ENCODE results near the gene DOCK2.
"Not testable (repeated sequence)": the region's sequence is repeated elsewhere in the genome, so short reads cannot be mapped to it uniquely, and the experiment has no call there.

DOCK2 gene

DNA sequence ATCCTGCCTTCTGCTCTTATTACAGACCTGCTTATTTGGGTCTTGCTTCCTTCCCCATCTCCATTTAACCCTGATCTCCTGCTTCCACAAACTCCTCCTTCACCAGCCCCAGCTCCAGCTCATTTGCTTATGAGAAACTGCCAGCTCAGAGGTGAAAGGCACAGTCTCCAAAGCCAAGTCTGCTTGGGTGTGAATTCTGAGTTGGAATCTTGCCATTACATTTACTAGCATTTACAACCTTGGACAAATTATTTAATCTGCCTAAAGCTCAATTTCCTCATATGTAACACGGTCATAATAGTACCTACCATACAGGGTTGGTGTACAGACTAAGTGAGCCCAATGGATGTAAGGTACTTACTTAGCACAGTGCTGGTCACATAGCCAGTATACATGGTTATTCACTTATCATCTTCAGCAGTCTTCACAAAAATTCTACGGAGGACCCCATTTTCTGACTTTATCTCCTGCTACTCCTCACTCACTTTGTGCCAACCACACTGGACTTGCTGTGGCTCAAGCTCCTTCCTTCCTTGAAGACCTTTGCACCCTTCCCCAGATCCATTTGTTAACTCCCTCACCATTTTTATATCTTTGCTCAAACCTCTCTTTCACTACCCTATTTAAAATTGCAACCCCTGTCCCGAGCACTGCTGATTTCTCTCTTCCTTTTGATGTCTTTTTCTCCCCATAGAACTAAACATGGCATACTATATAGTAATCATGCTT lies 86.2 kb downstream of the DOCK2 start:
- no peak for DNase-seq

DNA sequence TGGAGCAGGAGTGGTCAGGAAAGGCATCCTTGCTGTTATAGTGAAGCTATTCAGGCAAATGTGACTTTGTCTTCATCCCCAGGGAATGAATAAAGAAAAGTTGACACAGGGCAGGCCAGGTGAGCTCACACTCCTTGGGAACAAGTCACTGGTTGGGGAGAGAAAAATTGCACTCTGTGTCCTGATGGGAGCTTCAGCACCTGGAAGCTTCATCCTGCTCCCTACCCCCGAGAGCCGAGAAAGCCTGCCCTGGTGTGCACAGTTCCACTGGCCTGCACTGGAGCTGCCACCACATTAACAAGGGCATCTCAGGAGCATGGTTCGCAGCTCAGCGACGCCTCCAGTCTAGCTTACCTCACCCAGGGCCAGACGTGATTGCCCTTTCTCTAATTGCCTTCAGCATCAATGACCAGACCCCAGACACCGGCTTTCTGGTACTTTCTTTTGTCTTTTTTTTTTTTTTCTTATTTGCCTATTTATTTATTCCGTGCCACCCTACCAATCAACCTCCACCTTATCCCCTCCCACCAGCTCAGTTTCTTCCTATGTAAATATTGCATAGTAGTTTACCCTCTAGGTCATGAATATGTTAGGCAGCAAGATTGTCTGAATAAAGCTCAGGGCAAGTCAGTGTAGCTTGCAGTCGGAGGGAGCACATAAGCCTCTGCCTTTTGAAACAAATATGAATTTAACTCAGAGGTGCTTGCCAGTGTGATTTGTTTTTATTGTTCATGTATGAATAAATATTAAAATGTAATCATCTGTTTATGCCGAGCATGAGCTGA lies 87.4 kb downstream of the DOCK2 start:
- DNase-seq = no peak

DNA sequence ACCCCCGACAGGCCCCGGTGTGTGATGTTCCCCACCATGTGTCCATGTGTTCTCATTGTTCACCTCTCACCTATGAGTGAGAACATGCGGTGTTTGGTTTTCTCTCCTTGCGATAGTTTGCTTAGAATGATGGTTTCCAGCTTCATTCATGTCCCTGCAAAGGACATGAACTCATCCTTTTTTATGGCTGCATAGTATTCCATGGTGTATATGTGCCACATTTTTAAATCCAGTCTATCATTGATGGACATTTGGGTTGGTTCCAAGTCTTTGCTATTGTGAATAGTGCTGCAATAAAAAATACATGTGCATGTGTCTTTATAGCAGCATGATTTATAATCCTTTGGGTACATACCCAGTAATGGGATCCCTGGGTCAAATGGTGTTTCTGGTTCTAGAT lies 88.6 kb downstream of the DOCK2 start:
- not testable (repeated sequence) for DNase-seq

DNA sequence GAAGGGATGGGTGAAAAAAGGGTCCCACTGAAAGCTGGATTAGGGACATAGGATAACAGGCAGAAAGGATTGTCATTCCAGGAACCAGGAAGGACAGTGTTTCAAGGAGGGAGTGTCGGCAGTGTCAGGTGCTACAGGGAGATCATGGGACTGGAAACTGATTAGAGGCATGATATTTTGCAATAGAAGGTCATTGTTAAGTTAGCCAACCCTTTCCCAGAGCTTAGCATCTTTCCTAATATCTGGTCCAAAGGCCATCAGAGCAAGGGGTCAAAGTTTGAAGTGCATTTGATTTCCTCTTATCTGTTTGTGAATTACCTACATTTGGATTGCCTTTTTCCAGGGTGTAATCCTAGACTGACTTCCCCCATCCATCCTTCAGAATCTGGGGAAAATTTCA lies 91.3 kb downstream of the DOCK2 start:
- DNase-seq = no peak

DNA sequence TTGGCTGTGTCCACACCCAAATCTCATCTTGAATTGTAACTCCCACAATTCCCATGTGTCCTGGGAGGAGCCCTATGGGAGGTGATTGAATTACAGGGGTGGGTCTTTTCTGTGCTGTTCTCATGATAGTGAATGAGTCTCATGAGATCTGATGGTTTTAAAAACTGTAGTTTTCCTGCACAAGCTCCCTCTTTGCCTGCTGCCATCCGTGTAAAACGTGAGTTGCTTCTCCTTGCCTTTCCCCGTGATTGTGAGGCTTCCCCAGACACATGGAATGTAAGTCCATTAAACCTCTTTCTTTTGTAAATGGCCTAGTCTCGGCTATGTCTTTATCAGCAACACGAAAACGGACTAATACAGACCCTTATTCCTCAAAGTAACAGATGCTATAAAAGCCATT lies 94.1 kb downstream of the DOCK2 start:
- DNase-seq = no peak

DNA sequence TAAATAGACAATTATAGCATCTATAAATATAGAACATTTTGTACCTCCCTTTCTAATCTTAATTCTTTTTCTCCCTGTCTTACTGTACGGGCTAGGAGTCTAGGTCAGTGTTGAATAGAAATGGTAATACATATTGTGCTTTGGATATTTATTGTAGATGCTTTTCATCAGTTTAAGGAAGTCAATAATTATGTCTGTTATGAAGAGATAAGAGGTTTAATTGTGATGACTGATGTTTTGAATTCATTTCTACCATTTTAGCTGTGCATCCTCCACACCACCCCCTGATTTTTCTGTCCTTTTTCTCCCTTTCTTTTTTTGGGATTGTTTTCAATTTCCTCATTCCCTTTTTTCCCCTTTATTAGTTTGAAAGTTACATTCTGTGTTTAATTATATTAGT lies 95.8 kb downstream of the DOCK2 start:
- no peak for DNase-seq

DNA sequence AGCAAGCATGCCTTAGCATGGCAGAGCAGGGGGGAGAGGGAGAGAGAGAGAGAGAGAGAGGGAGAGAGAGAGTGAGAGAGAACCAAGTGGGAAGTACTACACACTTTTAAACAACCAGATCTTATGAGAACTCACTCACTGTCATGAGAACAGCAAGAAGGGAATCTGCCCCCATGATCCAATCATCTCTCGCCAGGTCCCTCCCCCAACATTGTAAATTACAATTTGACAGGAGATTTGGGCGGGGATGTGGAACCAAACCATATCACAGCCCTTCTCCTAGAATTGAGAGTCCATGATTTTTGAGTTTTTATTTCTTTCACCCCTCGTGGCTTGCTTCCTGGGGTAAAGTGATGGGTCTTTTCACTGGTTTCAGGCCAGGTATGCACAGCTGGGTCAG lies 98.8 kb downstream of the DOCK2 start:
- DNase-seq = no peak

DNA sequence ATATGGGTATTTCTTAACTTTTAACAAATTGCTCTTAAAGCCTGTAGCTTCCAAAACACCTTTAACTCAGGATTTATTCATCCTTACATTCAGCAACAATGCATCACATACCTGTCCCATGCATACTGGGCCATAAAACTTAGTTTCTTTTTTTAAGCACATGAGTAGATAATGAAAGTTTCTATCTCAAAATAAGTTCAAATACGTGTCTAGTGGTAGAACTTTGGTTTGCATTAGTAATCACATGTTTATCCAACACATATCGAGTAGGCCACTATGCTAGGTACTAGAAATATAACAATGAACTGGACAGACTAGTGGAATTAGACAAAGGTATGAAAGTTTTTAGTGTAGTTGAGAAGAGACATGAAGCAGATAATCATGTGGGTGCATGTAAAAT lies 99.6 kb downstream of the DOCK2 start:
- DNase-seq = no peak

DNA sequence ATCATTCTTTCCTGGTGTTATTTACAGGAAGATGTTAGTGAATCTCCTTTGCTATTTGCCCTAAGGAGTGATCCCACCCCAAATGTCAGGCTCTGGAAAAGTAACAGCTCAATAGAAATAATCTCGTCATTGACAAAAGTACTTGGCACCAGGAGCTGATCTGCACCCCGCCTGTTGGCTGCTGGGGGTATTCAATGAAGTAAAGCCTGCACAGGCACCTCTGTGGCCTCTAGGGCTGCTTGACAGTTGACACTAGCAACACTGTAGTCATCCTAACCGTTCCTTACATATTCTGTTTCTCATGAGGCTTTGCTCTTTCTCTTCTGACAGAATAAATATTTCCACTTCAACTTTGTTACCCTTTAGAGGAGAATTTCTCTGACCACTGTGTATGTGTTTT lies 103.4 kb downstream of the DOCK2 start:
- DNase-seq = no peak

DNA sequence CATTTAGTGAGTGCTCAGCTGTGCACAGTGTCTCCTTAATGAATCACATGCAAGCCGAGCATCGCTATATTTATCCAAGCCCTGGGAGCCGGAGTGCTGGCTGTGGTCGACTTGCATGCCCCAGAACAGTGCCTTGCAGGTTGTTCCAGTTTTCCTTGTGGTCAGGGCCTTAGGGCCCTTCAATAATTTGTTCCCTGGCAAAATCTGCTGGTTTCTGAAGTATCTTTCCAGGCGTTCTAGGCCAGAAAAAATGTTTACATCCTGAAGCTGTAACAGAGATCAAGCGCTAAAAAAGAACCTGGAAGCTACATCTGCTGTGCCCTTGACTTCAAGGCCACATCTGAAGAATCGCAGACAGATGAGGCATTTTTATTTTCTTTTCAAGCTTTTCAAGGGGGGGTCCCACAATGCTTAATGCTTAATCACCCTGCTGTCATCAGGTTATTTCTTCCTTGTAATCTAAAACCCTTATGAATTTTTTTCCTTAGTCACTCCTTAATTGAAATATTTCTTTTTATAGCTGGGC lies 105.8 kb downstream of the DOCK2 start:
- no peak for DNase-seq

DNA sequence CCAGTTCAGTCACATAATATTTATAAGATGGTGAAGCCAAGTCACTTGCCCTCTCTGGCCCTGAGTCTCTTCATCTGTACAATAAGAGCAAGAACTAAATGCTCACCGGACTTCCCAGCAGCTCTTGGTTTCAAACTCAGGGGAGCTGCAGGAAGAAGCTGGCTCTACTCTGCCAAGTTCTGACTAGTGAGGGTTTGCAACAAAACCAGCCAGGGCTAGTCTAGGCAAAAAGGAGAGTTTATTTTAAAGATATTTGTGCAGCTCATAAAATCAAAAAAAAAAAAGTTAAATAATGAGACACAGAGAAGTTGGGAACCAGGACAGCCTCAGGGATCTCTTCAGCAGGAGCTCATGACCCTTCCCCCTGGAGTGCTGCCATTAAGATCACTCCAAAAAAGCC lies 107.3 kb downstream of the DOCK2 start:
- no peak for DNase-seq

DNA sequence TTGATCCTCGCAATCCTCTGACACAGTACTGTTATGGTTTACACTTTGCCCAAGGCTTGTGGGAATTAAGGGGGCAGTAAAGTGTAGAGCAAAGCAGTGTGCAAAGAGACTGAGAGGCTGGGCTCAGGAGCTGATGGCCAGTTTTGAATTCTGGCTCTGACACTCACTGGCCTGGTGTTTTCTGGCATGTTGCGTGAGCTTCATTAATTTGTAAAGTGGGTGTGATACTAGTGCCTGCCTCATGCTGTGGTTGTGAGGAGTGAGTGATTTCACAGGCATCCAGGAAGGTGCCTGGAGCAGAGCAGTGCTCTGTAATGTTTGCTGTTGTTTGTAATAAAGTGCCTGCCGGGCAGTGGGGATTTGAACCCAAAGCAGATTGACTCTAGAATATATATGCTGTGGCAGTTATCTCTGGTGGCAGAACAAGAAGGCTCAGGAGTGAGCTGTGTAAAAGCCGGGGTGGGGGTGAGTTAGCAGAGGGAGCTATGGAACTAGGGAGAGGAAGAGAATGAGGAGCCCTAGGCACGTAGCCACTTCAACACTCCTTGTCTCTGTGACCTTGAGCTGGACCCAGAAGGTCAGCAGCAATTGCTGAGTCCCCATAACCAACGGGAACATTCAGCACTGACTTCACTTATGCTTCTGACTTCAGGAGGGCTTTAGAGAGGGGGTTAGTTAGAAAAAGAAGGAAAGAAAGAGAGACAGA lies 108.5 kb downstream of the DOCK2 start:
- no peak for DNase-seq

DNA sequence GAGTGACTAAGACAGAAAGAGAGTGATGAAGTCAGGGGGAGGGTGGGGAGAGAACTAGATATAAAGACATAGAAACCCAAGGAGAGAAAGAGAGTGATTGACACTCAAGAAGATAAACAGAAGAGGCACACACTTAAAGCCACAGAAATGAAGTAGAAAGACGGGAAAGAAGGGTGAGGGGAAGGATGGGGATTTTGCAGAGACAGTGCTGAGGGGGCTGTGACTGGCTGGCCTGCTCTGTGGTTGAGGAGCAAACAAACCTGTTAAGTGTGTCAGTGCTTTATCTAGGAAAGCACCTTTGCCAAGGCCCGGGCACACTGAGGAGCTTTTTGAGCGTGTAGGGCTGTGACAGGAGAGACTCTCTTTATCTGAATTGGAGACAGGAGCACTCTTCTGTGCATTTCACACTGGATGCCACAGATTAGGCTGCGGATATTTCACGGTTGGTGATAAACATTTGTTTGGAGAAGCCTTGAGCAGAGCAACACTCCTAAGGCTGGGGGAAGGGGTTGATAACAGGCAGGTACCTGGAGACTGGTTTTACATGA lies 109.1 kb downstream of the DOCK2 start:
- DNase-seq = no peak

DNA sequence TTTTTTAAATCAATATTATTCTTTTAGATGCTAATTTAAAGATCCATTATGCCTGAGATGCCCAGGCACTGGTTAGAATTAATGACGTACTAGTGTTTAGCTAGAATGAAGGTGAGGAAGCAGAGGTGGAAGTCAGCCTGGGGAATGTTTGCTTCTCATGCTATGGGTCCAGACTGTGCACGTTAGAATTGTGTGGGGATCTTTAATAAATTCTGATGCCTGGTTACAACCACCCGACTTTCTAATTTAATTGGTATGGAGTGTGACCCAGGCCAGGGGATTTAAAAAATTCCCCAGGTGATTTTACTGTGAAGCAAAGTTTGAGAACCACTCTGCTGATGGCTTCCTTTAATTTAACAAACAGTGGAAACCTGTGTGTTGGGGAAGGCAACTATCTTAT lies 111.1 kb downstream of the DOCK2 start:
- DNase-seq = no peak

DNA sequence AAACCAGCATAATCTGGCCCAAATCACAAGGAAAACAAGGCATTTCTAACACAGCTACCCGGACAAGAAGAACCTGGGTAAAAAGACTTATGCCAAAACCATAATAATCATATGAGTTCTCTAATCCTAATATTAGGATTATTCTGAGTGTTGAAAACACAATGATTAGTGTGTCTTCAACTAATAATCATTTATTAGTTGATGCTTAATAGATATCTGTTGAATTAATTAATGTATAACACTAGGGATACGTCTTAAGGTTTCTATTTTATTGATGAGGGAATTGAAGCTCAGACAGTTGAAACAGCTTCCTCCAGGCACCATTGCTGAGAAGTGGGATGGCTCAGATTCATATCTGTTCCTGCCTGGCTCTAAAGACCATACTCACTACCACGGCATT lies 112.2 kb downstream of the DOCK2 start:
- DNase-seq = no peak

DNA sequence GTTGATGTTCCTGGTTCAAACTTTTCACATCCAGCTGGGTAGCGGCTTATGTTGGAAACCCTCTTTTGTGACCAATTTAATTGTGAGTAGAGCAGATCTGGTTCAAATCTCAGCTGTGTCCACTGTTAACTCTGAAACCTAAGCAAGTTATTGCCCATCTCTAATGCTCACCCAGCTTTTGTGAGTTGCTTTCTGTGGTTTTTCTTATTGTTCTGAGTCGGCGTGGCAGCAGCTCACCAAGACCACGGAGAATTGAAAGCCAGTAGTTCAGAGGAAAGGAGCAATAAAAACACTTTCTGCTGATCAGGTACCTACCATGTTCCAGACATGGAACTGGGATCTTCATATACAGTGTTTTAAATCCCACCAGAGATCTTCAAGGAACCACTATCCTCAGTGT lies 114.4 kb downstream of the DOCK2 start:
- DNase-seq = no peak

DNA sequence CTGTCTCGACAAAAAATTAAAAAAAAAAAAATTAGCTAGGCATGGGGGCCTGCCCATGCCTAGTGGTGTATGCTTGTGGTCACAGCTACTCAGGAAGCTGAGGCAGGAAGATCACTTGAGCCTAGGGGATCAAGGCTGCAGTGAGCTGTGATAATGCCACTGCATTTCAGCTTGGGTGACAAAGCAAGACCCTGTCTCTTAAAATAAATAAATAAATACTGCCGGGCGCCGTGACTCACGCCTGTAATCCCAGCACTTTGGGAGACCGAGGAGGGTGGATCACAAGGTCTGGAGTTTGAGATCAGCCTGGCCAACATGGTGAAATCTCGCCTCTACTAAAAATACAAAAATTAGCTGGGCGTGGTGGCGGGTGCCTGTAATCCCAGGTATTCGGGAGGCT lies 115.5 kb downstream of the DOCK2 start:
- not testable (repeated sequence) for DNase-seq

DNA sequence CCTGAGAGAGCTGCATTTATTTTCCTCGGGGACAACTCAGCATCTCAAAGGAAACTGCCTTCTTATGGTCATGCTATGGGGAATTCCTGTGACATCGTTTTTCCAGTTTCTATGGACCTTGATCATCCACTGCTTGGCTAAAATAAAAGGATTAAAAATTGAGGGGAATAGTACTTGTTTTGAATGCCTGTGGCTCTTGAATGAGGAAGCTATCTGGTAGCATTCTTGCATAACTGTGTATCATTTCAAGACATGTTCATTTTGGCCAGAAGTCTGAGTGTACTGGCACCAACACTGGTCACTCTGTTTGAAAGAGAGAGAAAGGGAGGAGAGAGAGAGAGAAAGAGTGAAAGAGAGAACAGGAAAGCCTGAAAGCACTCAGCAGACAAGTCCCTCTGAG lies 116.7 kb downstream of the DOCK2 start:
- DNase-seq = no peak

DNA sequence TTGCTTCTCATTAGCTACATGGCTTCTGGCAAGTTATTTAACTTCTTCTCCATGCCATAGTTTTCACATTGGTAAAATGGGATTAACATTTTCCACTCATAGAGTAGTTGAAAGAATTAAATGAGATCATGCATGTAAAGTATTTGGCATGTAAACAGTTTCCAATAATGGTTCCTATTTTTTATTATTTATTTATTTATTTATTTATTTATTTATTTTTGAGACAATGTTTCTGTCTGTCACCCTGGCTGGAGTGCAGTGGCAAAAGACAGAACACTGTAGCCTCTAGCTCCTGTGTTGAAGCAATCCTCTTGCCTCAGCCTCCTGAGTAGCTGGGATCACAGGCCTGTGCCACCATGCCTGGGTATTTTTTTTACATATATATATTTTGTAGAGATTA lies 117.7 kb downstream of the DOCK2 start:
- DNase-seq = no peak

DNA sequence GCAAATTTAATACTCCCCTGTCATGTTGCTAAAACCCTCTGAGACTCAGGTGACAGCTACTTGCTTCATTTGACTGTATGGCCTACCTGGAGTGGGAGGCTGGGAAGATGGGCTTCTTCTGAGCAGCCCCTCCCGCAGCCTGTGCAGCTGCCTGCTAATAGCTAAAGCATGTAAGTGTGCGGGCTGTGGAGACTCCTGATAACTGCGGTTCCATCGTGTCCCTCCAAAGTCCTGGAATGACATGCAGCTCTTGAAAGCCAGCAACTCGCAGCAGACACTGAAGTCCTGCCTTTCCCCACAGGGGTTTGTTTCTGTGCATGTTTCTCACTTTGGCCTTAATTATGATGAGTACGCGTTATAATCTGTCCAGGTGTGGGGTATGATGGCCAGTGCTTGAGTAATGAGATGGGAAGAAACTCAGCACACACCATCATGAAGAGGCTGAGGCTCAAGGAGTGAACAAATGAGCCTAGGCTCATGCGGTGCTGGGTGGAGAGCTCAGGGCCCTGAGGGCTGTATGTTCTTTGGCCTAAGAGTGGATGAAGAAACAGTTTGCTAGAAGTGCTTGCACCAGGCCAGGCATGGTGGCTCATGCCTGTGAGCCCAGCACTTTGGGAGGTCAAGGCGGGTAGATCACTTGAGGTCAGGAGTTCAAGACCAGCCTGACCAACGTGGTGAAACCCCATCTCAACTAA lies 119.1 kb downstream of the DOCK2 start:
- no peak for DNase-seq

DNA sequence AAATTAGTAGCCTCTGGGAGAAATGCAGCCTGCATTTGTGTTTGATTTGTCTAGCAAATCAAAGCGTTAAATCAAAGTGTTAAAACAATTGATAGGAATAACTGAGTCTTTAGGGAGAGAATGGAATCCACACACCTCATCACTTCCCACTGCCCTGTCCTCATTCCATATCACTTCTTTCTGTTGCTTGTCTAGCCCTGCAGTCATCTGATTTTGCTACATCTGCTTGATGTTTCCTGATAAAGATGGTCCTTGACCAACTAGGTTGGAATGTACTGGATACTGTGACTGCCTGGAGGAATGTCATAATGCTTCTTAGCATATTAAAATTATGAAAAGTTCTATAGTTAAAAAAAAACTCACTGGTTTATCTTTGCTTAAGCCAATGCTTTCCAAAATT lies 119.9 kb downstream of the DOCK2 start:
- no peak for DNase-seq

DNA sequence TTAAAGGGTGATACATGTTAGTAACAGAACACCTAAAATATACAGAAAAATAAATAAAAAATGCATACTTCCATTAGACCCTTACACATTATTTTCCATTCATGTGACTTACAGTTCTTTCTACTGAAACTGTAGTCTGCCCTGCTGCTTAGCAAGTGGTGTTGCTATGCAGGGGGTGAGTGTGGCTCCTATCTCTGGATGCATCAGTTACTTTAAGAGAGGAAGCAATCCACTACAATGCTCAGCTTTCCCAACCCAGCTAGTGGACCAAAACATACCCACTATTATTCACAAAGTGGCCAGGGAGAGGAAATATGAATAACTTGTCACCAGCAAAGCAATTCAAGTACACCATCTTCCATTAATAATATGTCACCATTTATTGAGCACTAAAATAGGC lies 121.8 kb downstream of the DOCK2 start:
- DNase-seq = no peak

DNA sequence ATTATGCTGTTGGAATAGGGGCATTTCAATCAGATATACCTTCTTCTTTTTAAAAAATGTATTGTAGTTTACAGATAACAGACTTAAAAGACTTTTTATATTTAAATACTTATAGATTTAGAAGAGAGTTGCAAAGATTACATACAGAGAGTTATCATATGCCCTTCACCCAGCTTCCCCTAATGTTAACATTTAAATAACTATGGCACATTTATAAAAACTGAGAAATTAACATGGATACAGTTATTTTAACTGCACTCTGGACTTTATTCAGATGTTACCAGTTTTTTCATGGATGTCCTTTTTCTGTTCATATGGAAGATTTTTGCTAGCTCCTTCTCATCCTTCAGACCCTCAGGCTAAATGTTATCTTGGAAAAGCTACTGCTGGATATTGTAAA lies 123.2 kb downstream of the DOCK2 start:
- DNase-seq = no peak

Measured in NCI-H2107 (cell line).